Measurements from ENCODE around the gene SVOPL.
"Not testable (repeated sequence)": the region's sequence is repeated elsewhere in the genome, so short reads cannot be mapped to it uniquely, and the experiment has no call there.

SVOPL gene

DNA sequence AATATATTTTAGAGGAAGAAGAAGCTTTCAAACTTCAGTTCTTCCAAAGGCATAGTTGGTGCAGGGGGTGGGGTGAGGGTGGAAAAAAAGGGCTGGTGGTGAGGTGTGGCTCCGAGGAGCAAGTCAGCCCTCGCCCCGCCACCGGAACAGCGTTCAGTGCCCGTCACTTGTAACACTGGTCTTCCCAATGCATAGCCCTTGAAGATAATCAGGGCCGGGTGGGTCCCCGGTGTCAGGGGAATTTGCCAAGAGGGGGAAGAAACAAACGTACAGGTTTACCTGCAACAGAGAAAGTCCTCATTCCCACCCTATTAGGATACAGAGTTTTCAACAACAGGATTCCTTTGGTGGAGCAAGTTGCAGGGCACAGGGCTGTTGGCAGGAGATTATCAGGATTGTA lies 1.5 kb downstream of the SVOPL start:
- no peak for DNase-seq (ENCODE audit: low read depth in 2 of 2)

GRCh38 chr7:138698281-138698680 lies 2.9 kb downstream of the SVOPL start:
- DNase-seq (ENCODE audit: low read depth in 2 of 2): no peak

- no peak for DNase-seq (ENCODE audit: low read depth in 2 of 2)
These were observed 3.5 kb downstream of the SVOPL start for GRCh38 chr7:138697535-138698182.

DNA sequence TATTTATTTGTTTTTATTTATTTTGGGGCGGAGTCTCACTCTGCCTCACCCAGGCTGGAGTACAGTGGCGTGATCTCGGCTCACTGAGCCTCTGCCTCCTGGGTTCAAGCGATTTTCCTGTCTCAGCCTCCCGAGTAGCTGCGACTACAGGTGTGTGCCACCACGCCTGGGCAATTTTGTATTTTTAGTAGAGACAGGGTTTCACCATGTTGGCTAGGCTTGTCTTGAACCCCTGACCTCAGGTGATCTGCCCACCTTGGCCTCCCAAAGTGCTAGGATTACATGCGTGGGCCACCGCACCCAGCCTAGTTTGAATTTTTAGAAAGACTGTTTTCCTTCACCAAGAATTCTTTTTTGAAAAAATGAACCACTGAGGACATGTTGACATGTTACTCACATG lies 5.4 kb downstream of the SVOPL start:
- not testable (repeated sequence) for DNase-seq (ENCODE audit: low read depth in 2 of 2)

GRCh38 chr7:138695106-138695505 lies 6.1 kb downstream of the SVOPL start:
- DNase-seq (ENCODE audit: low read depth in 2 of 2): no peak

DNA sequence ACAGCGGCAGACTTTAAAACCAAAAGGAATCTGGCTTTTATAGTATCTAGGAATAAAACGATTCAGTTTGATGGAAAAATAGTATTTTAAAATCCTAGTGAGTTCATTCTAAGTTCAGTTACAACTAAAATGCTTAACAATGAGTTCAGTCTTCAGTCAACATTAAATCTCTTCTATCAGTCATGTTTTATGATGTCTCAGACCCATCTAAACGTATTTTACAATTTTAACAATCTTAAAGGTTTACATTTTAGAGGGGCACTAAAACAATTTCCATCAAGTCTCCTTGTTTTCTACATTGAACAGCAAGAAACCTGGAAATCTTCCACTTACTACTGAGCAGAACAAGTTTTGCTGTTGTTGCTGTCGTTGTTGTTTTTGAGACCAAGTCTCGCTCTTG lies 10.0 kb downstream of the SVOPL start:
- no peak for DNase-seq (ENCODE audit: low read depth in 2 of 2)

DNA sequence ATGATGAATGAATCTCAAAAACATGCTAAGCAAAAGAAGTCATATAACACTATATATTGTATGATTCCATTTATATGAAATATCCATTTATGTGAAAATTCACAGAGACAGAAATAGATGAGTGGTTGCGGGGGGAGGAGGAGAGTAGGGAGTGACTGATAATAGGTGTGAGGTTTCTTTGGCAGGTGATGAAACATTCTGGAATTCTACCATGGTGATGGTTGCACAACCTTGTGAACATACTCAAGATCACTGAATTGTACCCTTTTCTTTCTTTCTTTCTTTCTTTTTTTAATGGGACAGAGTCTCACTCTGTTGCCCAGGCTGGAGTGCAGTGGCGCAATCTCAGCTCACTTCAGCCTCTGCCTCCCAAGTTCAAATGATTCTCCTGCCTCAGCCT lies 10.7 kb downstream of the SVOPL start:
- no peak for DNase-seq (ENCODE audit: low read depth in 2 of 2)

DNA sequence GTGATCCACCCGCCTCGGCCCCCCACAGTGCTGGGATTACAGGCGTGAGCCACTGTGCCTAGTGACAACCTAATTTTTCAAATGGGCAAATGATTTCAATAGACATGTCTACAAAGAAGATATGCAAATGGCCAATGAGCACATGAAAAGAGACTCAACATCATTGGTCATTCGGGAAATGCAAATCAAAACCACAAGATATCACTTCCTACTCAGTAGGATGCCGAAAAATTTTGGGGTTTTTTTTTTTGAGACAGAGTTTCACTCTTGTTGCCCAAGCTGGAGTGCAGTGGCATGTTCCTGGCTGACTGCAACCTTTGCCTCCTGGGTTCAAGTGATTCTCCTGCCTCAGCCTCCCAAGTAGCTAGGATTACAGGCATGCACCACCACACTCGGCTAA lies 13.1 kb downstream of the SVOPL start:
- not testable (repeated sequence) for DNase-seq (ENCODE audit: low read depth in 2 of 2)

GRCh38 chr7:138684340-138684739 lies 16.8 kb downstream of the SVOPL start:
- no peak for DNase-seq (ENCODE audit: low read depth in 2 of 2)

DNA sequence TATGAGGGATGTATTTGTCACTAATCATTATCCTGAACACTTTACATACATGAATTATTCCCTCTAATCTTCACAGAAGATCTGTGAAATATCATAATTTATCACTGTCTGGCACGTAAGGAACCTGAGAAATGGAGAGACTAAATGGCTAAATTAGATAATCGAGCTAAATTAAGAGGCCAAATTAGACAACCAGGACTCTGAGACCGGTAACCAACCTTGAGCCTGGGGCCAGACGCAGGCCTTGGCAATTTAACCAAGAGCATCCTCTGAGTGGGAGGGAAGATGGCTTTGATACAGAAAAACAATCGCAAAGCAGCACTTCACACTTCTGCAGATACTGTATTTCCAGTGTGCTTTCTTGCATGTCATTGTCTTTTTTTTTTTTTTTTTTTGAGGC lies 21.4 kb downstream of the SVOPL start:
- DNase-seq (ENCODE audit: low read depth in 2 of 2): no peak

- DNase-seq (ENCODE audit: low read depth in 2 of 2): no peak
These were observed 30.6 kb downstream of the SVOPL start for GRCh38 chr7:138670594-138670993.

DNA sequence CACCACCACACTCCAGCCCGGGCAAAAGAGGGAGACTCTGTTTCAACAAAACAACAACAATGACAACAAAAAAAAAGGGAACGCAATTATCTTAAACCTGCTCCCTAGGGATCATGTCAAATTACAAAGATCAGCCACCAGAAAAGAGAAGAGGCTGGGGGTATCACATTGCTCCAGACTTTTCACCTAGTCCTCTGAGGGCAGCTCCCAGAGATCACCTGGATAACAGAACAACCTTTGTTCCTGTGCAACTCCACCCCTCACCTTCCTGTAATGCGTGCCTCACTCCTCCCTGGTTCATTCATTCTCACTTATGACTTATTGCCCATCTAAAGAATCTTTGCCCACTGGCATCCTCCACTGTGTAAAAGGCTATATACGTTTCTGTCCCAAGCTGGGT lies 31.8 kb downstream of the SVOPL start:
- DNase-seq (ENCODE audit: low read depth in 2 of 2): no peak

DNA sequence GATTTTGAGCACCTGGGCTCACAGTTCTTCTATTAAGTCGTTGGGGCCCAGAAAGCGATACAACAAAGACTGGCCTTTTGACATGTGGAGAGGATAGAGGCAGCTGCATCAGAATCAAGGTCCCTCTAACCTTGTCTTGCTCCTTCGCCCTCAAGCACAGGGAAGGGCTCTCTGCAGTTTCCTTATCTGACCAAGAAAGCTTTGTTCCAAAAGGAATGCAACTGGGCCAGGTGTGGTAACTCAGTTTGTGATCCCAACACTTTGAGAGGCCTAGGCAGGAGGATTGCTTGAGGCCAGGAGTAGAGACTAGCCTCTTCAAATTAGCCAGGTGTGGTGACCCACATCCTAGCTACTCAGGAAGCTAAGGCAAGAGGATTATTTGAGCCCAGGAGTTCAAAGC lies 32.2 kb downstream of the SVOPL start:
- no peak for DNase-seq (ENCODE audit: low read depth in 2 of 2)

- no peak for DNase-seq (ENCODE audit: low read depth in 2 of 2)
These were observed 32.9 kb downstream of the SVOPL start for GRCh38 chr7:138668229-138668596.

GRCh38 chr7:138667535-138668228 lies 33.5 kb downstream of the SVOPL start:
- no peak for DNase-seq (ENCODE audit: low read depth in 2 of 2)

GRCh38 chr7:138666385-138666784 lies 34.8 kb downstream of the SVOPL start:
- no peak for DNase-seq (ENCODE audit: low read depth in 2 of 2)

DNA sequence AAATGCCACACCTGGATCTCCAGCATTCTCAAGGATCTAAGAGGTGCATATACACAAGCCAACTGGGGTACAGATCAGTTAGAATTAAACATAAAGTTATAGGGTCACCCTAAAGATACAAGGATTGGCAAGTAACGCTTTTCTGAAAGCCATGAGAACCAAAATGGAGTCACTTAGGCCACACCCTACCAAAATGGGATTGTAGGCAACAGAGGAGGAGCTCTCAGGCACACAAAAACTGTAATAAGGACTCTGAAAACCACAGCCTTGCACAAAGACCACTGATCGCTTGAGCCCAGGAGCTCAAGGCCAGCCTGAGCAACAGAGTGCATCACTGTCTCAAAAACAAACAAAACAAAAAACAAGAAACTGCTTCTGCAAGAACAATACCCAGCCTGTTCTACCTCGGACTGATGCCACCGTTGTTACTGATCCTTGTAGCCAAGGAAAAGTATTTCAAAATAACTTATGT lies 35.5 kb downstream of the SVOPL start:
- no peak for DNase-seq (ENCODE audit: low read depth in 2 of 2)

GRCh38 chr7:138665249-138665648 lies 35.9 kb downstream of the SVOPL start:
- DNase-seq (ENCODE audit: low read depth in 2 of 2): no peak

- no peak for DNase-seq (ENCODE audit: low read depth in 2 of 2)
These were observed 37.1 kb downstream of the SVOPL start for GRCh38 chr7:138663725-138664710.

DNA sequence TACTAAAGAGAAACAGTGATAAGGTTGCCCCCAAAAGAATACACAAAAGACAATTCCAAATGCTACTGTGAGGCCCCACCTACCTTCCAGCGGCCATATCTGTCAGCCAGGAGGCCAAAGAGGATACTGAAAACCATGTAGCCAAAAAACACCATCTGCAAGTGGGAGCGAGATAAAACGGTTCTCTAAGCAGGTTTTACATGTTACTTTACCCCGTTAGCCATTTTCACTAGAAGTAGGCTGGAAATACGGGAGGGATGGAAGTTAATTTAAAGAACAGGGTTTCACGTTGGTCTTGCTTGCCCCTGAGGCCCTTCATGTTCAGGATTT lies 38.2 kb downstream of the SVOPL start:
- DNase-seq (ENCODE audit: low read depth in 2 of 2): no peak

DNA sequence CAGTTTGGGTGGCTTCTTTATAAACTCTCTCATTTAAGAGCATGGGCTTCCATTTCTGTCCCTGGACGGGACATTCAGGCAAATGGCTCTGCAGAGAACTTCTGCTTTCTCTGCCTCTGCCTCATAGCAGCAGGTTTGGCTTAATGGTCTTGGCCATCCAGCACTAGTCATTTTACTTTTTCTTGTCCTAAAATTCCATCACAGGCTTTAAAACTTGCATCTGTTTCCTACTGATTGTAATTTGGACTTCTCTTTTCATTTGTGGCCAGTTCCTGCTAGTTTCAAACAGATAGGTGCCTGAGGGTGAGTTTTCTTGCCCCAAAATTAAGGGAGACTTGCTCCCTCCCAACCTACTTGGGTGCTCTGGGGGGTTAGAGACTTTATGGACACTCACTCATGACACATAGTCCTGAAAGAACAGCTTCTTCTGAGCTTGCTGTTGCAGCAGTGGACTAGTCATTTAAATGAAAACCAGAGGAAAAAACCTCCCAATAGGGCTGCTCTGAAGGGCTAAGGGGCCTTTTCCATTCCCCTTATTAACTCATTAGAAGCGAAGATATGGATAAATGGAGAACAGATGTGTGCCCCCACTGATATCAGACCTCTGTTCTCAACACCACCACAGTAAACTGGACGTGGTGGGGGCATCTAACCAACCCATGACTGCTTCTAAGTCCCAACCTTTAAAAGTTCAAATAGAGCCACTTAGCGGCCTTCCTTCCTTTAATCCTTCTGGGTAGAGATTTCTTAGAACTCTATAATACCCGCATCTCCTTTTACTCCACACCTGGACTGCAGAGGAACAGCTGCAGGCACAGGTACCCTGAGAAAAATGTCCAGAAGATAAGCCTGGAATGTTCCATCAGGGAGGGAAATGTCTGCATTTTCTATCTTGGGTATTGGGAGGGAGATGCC lies 38.8 kb downstream of the SVOPL start:
- DNase-seq (ENCODE audit: low read depth in 2 of 2): no peak
